ENCODE data around the gene USP36. TPM values are rescaled to one million over a fixed set of nuclear protein-coding genes. Genes with fewer than 3 reads are reported as not detected.

USP36 gene
- total RNA-seq, 1 donor from 2014 or later: 106 TPM

DNA sequence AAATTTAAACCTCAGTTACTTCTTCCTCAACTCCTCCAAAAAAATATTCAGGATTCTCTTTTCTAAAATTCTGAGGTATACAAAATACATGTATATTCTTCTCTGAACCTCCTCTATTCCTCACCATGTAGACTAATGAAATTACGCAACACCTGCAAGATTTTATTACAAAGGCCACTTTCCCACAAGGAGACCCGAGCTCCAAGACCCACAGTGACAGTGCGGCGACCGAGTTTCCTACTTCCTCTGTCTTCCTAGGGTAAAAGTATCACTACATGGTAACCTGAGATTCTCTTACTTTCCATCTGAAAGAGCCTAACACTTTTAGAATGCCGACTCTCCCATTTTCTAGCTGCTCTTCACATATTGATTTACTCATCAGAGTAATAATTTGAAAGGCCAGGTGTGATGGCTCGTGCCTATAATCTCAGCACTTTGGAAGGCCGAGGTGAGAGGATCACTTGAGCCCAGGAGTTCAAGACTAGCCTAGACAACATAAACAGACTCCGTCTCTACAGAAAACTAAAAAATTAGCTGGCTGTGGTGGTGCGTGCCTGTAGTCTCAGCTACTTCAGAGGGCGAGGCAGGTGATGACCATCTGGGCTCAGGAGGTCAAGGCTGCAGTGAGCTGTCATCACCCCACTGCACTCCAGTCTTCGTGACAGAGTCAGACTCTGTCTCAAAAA lies 94.2 kb downstream of the USP36 start:
- intact Hi-C loops (cut with micrococcal nuclease): loop anchor here (5.0 kb wide), 1 partner anchor 39 kb away; no protein-coding TSS in a partner anchor

Other genes with a start within 250 kb of the USP36 start
- 182 and 185 TPM in 2 replicates for gene CYTH1, start 58.5 kb downstream of the USP36 start, total RNA-seq
- gene CEP295NL, start 62.4 kb upstream of the USP36 start, total RNA-seq: not detected in 2 replicates
- 1.5 and 1.6 TPM in 2 replicates for gene TIMP2, start 84.6 kb upstream of the USP36 start, total RNA-seq
- gene LGALS3BP, start 139.1 kb upstream of the USP36 start, total RNA-seq: 140 and 147 TPM in 2 replicates
- gene CANT1, start 168.9 kb upstream of the USP36 start, total RNA-seq: 68.1 and 69.5 TPM in 2 replicates
- not detected in 2 replicates for gene C1QTNF1, start 183.4 kb upstream of the USP36 start, total RNA-seq
- 47.0 and 48.5 TPM in 2 replicates for gene ENGASE, start 234.0 kb upstream of the USP36 start, total RNA-seq

All from T-helper 2 cell treated with Interferon-gamma antibody and Interleukin-4, amounts not matched to agents 100 ng/mL and 5 ng/mL, for 36 hours (primary cell).